ENCODE results near the gene TCEAL6.

- TF ChIP-seq POLR2A (IDR thresholded peaks at IDR 0.05; ENCODE audit: low read length) (no peak), GATA1 (IDR thresholded peaks at IDR 0.05; ENCODE audit: low read depth, low read length) (no peak)
These were observed 12.9 kb upstream of the TCEAL6 start for GRCh38 chrX:102154900-102155805.
